Loucy (cell line): Measurements from ENCODE around the gene CAMK2D.

Experiments used
- CTCF ChIP-seq: fragments of 200-600 bp; sonication (generic); conservative IDR thresholded peaks from 2 replicates; pipeline ENCODE4 v1.5.1; 2014; ENCODE audit warnings: mild to moderate bottlenecking, antibody characterized with exemption, low read length
- EZH2phosphoT487 ChIP-seq: fragments of 200-600 bp; IDR thresholded peaks from 2 replicates; pipeline ENCODE4 v1.6.1; 2018; ENCODE audit warnings: antibody characterized with exemption, mild to moderate bottlenecking, moderate library complexity, borderline replicate concordance

GRCh38 chr4:113604955-113605354 lies 156.6 kb downstream of the CAMK2D start:
- TF ChIP-seq EZH2phosphoT487 = no peak
- TF ChIP-seq CTCF = no peak
